DOHH2 (cell line): ENCODE results near the gene ATP10B.

Source experiments
- EZH2phosphoT487 ChIP-seq: fragments of 200-600 bp; sonication (generic); IDR thresholded peaks from 2 replicates; pipeline ENCODE4 v1.6.1; 2017; ENCODE audit warnings: borderline replicate concordance, mild to moderate bottlenecking, antibody characterized with exemption, low read length, moderate library complexity, mixed read lengths
- TF ChIP-seq, protein P1 (sequence below): fragments of 200-600 bp; sonication (generic); IDR thresholded peaks from one replicate; pipeline ENCODE4 v1.5.1; 2014; ENCODE audit warnings: antibody characterized with exemption, mild to moderate bottlenecking, low read depth, low read length; ENCODE audit not compliant: poor library complexity, severe bottlenecking

- TF ChIP-seq EZH2phosphoT487 = no peak
- TF ChIP-seq, protein P1, sequence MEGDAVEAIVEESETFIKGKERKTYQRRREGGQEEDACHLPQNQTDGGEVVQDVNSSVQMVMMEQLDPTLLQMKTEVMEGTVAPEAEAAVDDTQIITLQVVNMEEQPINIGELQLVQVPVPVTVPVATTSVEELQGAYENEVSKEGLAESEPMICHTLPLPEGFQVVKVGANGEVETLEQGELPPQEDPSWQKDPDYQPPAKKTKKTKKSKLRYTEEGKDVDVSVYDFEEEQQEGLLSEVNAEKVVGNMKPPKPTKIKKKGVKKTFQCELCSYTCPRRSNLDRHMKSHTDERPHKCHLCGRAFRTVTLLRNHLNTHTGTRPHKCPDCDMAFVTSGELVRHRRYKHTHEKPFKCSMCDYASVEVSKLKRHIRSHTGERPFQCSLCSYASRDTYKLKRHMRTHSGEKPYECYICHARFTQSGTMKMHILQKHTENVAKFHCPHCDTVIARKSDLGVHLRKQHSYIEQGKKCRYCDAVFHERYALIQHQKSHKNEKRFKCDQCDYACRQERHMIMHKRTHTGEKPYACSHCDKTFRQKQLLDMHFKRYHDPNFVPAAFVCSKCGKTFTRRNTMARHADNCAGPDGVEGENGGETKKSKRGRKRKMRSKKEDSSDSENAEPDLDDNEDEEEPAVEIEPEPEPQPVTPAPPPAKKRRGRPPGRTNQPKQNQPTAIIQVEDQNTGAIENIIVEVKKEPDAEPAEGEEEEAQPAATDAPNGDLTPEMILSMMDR = no peak
These were observed 330.7 kb downstream of the ATP10B start for GRCh38 chr5:160521392-160521663.
